Esophagus squamous epithelium (tissue), 5 donors: ENCODE data around the gene FGF1. TPM values are rescaled to one million over a fixed set of nuclear protein-coding genes. Genes with fewer than 3 reads are reported as not detected.
A peak's percentile ranks its signal among the peaks of the same experiment; 100 is the strongest.

Experiments
- DNase-seq: peaks from one replicate; lab custom pipeline; 2025; lab: John Stamatoyannopoulos, UW
- H3K27ac ChIP-seq, 4 donors: fragments of 200-600 bp; sonication (generic); one replicate each; pipeline ENCODE4 v1.5.1; 2016 to 2019; ENCODE audit warnings: mild to moderate bottlenecking in 1 of 4
- H3K27me3 ChIP-seq, 4 donors: fragments of 200-600 bp; sonication (generic); 1 replicate in 3 of 4; 2 replicates in 1 of 4; pipeline versions ENCODE4 v1.5.1 to v1.6.0; 2017 to 2021; ENCODE audit warnings: antibody characterized with exemption in 1 of 4
- H3K36me3 ChIP-seq, 3 donors: fragments of 200-600 bp; sonication (generic); one replicate each; pipeline ENCODE4 v1.5.1; 2016 to 2019
- H3K4me1 ChIP-seq, 3 donors: fragments of 200-600 bp; sonication (generic); one replicate each; pipeline ENCODE4 v1.5.1; 2017 to 2019
- H3K4me3 ChIP-seq, 4 donors: fragments of 200-600 bp; sonication (generic); 1 replicate in 3 of 4; 2 replicates in 1 of 4; pipeline ENCODE4 v1.5.1; 2016 to 2019; ENCODE audit warnings: mild to moderate bottlenecking in 2 of 4, moderate library complexity in 1 of 4
- H3K9me3 ChIP-seq, 3 donors: fragments of 200-600 bp; sonication (generic); one replicate each; pipeline ENCODE4 v1.5.1; 2016 to 2019
- POLR2A ChIP-seq, 4 donors: fragments of 450-650 bp; IDR thresholded peaks; one replicate each; pipeline ENCODE4 v1.6.1; 2017; ENCODE audit warnings: antibody characterized with exemption in 4 of 4, mild to moderate bottlenecking in 4 of 4, moderate library complexity in 3 of 4
- WGBS, 2 donors: methylation state at CpG; one replicate each; pipeline ENCODE4 v1.1.5; 2018; 5-methylcytosine and 5-hydroxymethylcytosine counted together
- intact Hi-C: fragments of 100-400 bp; cut with DNase I; formaldehyde crosslinking; loops from one replicate; pipeline ENCODE4 v1.15.0; 2022
- total RNA-seq, 4 donors: library from RNA; depleted of rRNA; stranded (reverse); fragments of >200 nt; gene quantifications; one replicate each; pipeline ENCODE4 v1.1.0, GENCODE V29; 2016
- TF ChIP-seq, protein P1 (sequence below), 6 experiments: fragments of 450-650 bp in 4 of 6; fragments of 200-600 bp in 2 of 6; sonication (generic) in 2 of 6; IDR thresholded peaks; one replicate each; pipeline ENCODE4 v1.5.1; 2016 to 2019; ENCODE audit warnings: antibody characterized with exemption in 6 of 6, mild to moderate bottlenecking in 4 of 6, moderate library complexity in 4 of 6
- donor health status: DM: yes; HTN: yes; CAD: no.

Gene FGF1
- total RNA-seq, 4 donors from 2014 or later, result 0.38 to 2.4 (median 1.6) TPM; not detected in 1

- 73 to 76% methylated on average over 5 of the region's 5 CpGs for WGBS, 2 donors
- no peak for DNase-seq
- TF ChIP-seq POLR2A (IDR thresholded peaks at IDR 0.05), result no peak
- TF ChIP-seq, protein P1, sequence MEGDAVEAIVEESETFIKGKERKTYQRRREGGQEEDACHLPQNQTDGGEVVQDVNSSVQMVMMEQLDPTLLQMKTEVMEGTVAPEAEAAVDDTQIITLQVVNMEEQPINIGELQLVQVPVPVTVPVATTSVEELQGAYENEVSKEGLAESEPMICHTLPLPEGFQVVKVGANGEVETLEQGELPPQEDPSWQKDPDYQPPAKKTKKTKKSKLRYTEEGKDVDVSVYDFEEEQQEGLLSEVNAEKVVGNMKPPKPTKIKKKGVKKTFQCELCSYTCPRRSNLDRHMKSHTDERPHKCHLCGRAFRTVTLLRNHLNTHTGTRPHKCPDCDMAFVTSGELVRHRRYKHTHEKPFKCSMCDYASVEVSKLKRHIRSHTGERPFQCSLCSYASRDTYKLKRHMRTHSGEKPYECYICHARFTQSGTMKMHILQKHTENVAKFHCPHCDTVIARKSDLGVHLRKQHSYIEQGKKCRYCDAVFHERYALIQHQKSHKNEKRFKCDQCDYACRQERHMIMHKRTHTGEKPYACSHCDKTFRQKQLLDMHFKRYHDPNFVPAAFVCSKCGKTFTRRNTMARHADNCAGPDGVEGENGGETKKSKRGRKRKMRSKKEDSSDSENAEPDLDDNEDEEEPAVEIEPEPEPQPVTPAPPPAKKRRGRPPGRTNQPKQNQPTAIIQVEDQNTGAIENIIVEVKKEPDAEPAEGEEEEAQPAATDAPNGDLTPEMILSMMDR (IDR thresholded peaks at IDR 0.05), result no peak
- H3K4me3 ChIP-seq, result no peak overlapping the region
- intact Hi-C loops, result no loop called here
- H3K27me3 ChIP-seq, result no peaks in the 10 kb centered on the region
- peak overlapping the region in 1 of 4 donors; percentile 42 for H3K27ac ChIP-seq
- peaks cover 11 to 21% (median 13%) of the 10 kb centered on the region in 3 donors for H3K4me1 ChIP-seq
- H3K36me3 ChIP-seq, result no peaks in the 10 kb centered on the region
- no peaks in the 10 kb centered on the region for H3K9me3 ChIP-seq
Measured at GRCh38 chr5:142643634-142644033, 42.3 kb downstream of the FGF1 start.

- Histone ChIP-seq H3K36me3 (no peaks in the 10 kb centered on the region), H3K4me1 (peaks cover 11 to 21% (median 13%) of the 10 kb centered on the region in 3 donors), H3K27ac (no peak overlapping the region), H3K4me3 (no peak overlapping the region), H3K9me3 (no peaks in the 10 kb centered on the region), H3K27me3 (no peaks in the 10 kb centered on the region)
- 77 to 88% methylated on average over 3 of the region's 3 CpGs for WGBS, 2 donors
- TF ChIP-seq, protein P1 (IDR thresholded peaks at IDR 0.05), result no peak
- TF ChIP-seq POLR2A (IDR thresholded peaks at IDR 0.05), result no peak
- intact Hi-C loops, result no loop called here
- no peak for DNase-seq
Measured at GRCh38 chr5:142642427-142642826, 43.5 kb downstream of the FGF1 start.

- WGBS, 2 donors, result 73 to 85% methylated on average over 4 of the region's 4 CpGs
- Histone ChIP-seq H3K9me3 (no peaks in the 10 kb centered on the region), H3K4me3 (no peak overlapping the region), H3K4me1 (peaks cover 11 to 21% (median 13%) of the 10 kb centered on the region in 3 donors), H3K27ac (no peak overlapping the region), H3K36me3 (no peaks in the 10 kb centered on the region), H3K27me3 (no peaks in the 10 kb centered on the region)
- no peak for TF ChIP-seq POLR2A (IDR thresholded peaks at IDR 0.05)
- TF ChIP-seq, protein P1 (IDR thresholded peaks at IDR 0.05), result no peak
- intact Hi-C loops, result no loop called here
- DNase-seq, result no peak
Measured at GRCh38 chr5:142641711-142642110, 44.2 kb downstream of the FGF1 start.

DNA sequence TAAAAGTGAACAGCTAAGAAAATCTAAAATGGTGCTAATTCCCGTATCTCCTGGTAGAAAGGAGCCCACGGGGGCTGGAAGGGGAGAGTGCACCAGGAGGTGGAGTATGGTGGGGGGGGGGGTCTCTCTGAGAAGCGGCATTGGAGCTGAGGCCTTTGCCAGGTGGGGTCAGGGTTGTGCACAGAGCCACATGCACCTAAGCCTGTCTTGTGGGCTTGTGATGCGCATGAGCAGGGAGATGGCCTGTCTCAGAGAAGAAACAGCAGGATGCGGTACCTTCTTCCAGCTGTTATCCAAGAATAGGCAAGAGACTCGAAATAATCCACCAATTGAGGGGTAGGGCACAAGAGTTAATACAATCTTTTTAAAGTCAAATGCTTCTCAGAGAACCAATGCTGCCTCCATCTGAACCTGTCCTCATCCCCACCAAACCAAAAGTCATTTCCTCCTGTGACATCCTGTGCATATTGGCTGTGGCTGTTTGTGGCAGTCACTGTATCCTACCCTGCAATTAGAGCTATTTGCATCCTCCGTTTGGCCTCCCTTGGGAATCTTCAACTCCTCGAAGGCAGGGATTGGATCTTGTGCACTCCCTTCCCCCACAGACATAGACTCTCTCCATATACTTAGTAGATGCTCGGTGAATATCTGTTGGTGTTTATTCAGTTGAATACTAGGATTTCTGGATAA, 45.4 kb downstream of the FGF1 start:
- peaks cover 9 to 17% (median 12%) of the 10 kb centered on the region in 3 donors for H3K4me1 ChIP-seq
- H3K9me3 ChIP-seq, result no peaks in the 10 kb centered on the region
- no peaks in the 10 kb centered on the region for H3K36me3 ChIP-seq
- no peak overlapping the region for H3K4me3 ChIP-seq
- H3K27me3 ChIP-seq, result no peaks in the 10 kb centered on the region
- intact Hi-C loops, result no loop called here
- H3K27ac ChIP-seq, result no peak overlapping the region
- TF ChIP-seq, protein P1 (IDR thresholded peaks at IDR 0.05), result no peak
- TF ChIP-seq POLR2A (IDR thresholded peaks at IDR 0.05), result no peak
- DNase-seq, result no peak
- 66 to 79% methylated on average over 7 to 9 of the region's 9 CpGs for WGBS, 2 donors

DNA sequence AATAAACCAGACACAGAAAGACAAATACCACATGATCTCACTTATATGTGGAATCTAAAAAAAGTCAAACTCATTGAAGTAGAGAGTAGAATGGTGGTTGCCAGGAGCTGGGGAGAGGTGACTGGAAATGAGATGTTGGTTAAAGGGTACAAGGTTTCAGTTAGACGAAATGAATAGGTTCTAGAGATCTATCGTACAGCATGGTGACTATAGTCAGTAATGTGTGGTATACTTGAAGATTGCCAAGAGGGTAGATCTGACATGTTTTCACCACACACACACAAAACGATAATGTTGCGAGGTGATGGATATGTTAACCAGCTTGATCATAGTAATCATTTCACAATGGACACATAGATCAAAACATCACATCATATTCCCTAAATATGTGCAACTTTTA, 46.4 kb downstream of the FGF1 start:
- TF ChIP-seq POLR2A (IDR thresholded peaks at IDR 0.05), result no peak
- TF ChIP-seq, protein P1 (IDR thresholded peaks at IDR 0.05), result no peak
- no peaks in the 10 kb centered on the region for H3K9me3 ChIP-seq
- peaks cover 0 to 7% (median 3%) of the 10 kb centered on the region in 3 donors for H3K4me1 ChIP-seq
- intact Hi-C loops, result no loop called here
- no peaks in the 10 kb centered on the region for H3K36me3 ChIP-seq
- 77 to 96% methylated on average over 4 of the region's 4 CpGs for WGBS, 2 donors
- no peak for DNase-seq
- H3K27ac ChIP-seq, result no peak overlapping the region
- no peak overlapping the region for H3K4me3 ChIP-seq
- no peaks in the 10 kb centered on the region for H3K27me3 ChIP-seq
